ENCODE measurements around the gene YARS1. TPM values are rescaled to one million over a fixed set of nuclear protein-coding genes. Genes with fewer than 3 reads are reported as not detected.
"Not testable (repeated sequence)": the region's sequence is repeated elsewhere in the genome, so short reads cannot be mapped to it uniquely, and the experiment has no call there.

The YARS1 gene
- total RNA-seq, 1 experiment from 2014 or later, result 168 TPM

DNA sequence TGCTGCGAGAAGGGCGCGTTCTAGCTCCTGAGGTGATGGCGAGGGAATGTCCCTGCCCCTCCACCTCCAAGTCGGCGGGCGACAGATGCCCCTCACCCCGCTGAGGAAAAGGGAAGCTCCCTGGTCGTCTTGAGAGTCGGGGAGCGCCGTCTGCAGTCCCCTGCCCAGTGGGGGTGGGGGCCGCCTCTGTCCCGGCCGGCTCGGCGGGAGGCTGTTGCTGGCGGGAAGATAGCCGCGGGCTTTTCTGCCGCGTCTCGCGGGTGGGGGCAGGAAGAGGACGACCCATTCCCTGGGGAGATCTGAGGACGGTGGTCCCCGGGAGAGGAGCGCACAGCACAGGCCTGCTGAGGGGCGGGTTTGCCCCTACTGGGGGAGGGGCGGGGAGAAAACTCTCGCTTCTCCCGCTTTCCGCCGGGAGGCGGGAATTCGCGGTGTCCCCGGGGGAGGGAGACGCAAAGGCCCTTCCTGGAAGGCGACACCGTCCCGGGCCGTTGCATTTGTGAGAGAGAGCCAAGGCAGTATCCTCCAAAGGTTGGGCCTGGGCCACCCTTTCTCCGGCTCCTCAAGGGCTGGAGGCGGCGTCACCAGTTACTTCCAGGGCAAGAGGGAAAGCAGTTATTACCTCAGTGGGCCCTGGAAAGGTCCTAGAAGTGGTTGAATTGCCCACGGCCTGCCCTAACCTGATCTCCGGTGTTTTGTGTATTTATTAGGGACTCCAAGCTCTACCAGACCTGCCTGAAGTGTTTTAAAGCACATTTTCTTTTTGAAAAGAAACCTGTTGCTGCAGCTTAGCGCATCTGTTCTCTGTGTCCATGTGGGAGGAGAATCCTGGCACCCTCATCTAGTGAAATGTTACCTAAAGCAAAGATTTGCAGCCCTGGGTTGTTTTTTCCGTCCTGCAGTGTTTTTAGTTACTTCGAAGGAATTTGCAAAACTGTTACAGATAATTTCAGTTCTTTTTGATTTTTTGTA is 943 bp upstream of the YARS1 start:
- DNase-seq (ENCODE audit: low spot score), result peak; percentile 64

DNA sequence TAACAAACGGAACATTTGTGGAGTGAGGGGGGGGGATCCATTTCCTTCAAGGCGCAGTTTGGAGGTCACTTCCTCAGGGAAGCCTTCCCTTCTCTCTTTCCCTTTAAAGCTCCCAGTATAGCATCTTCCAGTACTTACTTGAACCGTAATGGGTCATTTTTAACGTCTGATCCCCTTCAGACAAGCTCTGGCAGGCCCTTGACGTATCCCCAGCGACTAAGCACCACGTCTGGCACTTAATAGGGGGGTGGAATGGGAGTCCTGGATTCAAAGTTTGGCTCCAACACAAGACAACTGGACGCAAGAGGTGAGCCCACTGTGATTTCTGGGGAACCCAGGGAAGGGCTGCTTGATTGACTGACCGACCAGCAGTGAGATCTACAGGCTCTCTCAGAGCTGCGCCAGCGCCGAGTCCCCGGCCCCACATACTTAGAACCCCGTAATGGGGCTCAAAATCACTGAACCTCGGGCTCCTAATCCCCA is 441 bp downstream of the YARS1 start:
- DNase-seq (ENCODE audit: low spot score), result peak; percentile 18

DNA sequence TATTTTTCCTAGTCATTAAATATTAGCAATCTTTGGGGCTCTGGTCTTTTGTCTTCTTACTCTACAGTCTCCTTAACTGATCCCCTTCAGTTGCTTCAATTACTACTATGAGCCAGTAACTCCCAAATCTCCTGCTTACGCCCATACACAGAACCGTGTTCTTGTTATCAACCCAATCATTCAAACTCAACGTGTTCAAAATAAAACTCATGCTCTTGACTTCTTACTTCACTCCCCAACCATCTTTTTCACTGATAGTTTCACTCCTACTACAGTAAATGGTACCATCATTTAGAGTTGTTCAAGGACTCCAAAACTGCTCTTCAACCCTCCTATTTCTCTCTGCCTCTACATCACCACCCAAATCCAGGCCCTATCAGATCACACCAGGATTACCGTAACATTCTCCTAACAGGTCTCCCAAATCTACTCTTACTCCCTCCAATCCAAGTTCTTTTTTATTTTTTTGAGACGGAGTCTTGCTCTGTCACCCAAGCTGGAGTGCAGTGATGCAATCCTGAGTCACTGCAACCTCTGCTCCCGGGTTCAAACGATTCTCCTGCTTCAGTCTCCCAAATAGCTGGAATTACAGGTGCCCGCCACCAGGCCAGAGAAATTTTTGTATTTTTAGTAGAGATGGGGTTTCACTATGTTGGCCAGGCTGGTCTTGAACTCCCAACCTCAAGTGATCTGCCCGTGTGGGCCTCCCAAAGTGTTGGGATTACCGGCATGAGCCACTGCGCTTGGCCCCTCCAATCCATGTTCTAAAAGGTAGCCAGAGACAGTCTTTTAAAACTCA is 3.0 kb downstream of the YARS1 start:
- peak; percentile 17 for DNase-seq (ENCODE audit: low spot score)

DNA sequence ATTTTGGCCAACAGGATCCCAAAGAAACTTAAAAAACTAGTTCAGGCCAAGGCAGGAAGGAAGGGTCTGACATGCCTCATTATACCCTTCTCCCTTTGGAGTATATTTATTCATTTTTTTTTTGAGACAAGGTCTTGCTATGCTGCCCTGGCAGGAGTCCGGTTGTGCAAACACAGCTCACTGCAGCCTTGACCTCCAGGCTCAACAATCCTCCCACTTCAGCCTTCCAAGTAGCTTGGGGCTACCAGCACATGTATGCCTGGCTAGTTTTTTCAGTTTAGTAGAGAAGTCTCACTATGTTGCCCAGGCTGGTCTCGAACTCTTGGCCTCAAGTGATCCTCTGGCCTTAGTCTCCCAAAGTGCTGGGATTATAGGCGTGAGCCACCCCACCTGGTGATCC is 5.2 kb downstream of the YARS1 start:
- no peak for DNase-seq (ENCODE audit: low spot score)

DNA sequence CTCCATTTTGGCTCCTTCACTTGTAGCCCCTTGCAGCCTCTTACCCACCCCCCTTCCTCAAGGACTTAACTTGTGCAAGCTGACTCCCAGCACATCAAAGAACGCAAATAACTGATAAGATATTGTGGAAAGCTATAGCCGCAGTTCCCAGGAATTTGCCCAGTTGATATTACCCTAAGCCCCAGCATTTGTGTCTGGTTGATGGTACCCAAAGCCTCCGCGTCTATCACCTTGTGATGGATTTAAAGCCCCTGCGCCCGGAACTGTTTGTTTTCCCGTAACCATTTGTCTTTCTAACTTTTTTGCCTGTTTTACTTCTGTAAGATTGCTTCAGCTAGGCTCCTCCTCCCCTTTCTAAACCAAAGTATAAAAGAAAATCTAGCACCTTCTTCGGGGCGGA is 5.9 kb downstream of the YARS1 start:
- no peak for DNase-seq (ENCODE audit: low spot score)

DNA sequence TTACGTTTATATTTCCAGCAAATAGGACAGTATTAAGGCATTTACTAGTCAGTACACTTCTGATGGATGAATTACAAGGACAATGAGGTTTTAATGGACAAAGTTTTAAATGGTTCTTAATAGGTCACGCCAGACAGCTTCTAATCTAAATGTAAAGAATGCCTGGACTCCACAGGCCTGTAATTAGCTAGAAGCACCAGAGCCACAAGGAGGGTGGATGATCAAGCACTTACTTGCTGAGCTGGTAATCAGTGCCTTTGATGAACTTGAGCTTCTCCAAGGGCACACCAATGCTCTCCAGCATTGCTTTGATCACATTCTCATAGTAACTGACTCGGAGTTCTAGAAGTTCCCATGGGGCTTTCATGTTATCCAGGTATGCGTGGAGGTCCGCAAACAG is 6.8 kb downstream of the YARS1 start:
- no peak for DNase-seq (ENCODE audit: low spot score)

DNA sequence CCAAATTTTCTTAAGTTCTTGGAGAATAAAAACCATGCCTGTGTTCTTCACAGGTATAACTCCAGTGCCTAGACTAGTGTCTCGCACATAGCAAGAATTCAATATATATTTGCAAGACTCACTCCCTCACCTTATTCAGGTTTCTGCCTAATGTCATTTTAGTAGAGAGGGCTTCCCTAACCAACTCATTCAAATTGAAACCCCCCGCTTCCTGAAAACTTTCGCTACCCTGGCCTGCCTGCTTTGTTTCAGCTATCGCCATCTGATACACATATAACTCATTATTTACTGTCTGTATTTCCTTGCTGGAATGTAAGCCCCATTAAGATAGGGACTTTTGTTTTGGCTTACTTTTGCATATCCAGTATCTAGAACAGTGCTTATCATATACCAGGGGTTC is 8.6 kb downstream of the YARS1 start:
- DNase-seq (ENCODE audit: low spot score), result no peak

DNA sequence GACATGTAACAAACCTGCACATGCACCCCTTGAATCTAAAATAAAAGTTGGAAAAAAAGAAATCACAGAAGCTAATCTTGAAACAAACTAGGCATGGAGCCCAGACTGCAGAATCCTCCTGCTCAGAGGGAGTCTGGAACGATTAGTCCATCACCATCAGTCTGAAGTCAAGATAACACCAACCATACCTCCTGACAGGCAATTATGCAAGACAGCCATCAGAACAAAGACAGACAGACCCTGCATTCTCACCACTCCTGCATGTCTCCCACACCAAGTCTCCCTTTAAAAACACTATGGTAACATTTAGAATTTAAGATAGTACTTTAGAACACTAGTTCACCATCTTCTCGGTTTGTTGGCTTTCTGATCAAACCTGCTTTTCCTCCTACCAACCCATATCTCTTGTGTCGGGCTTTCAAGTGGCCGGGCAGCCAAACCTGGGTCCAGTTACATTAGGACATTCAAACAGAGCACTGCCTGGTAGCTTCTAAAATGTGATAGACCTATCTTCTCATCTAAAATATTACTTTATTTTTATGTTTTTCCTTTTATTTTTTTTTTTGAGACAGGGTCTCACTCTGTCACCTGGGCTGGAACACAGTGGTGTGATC is 10.1 kb downstream of the YARS1 start:
- no peak for DNase-seq (ENCODE audit: low spot score)

DNA sequence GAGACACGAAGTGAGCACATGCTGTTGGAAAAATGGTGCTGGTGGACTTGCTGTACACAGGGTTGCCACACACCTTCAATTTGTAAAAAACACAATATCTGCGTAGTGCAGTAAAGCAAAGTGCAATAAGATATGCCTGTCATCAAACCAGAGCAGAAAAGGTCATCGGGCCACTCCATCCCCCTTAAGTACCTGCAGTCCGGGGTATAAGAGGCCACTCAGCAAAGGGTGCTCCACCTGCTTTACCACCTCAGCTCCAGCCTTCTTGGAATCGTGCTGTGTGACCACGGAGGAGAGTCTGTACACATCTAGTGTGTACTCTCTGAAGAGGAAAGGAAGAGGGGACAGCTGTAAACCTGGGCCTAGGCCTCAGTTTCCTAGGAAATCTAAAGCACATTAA is 10.9 kb downstream of the YARS1 start:
- DNase-seq (ENCODE audit: low spot score), result no peak

DNA sequence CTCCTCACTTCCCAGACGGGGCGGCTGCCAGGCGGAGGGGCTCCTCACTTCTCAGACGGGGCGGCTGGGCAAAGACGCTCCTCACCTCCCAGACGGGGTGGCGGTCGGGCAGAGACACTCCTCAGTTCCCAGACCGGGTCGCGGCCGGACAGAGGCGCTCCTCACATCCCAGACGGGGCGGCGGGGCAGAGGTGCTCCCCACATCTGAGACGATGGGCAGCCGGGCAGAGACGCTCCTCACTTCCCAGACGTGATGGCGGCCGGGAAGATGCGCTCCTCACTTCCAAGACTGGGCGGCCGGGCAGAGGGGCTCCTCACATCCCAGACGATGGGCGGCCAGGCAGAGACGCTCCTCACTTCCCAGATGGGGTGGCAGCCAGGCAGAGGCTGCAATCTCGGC is 12.7 kb downstream of the YARS1 start:
- not testable (repeated sequence) for DNase-seq (ENCODE audit: low spot score)

DNA sequence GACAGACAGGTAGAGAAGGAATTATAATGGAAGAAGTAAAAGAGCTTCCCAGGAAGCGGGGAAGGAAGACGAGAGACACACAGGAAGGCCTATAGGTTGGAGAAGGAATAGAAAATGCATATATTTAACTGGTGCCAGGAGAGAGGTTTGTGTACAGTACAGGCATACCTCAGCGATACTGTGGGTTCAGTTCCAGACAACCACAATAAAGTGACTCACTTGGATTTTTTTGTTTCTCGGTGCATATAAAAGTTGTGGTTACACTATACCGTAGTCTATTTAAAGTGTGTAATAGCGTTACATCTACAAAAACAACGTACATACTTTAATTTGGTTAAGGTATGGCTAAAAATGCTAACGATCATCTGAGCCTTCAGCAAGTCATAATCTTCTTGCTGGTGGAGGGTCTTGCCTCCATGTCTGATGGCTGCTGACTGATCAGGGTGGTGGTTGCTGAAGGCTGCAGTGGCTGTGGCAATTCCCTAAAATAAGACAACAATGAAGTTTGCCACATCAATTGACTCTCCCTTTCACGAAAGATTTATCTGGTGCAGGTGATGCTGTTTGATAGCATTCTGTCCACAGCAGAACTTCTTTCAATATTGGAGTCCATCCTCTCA is 16.0 kb downstream of the YARS1 start:
- peak; percentile 68 for DNase-seq (ENCODE audit: low spot score)

DNA sequence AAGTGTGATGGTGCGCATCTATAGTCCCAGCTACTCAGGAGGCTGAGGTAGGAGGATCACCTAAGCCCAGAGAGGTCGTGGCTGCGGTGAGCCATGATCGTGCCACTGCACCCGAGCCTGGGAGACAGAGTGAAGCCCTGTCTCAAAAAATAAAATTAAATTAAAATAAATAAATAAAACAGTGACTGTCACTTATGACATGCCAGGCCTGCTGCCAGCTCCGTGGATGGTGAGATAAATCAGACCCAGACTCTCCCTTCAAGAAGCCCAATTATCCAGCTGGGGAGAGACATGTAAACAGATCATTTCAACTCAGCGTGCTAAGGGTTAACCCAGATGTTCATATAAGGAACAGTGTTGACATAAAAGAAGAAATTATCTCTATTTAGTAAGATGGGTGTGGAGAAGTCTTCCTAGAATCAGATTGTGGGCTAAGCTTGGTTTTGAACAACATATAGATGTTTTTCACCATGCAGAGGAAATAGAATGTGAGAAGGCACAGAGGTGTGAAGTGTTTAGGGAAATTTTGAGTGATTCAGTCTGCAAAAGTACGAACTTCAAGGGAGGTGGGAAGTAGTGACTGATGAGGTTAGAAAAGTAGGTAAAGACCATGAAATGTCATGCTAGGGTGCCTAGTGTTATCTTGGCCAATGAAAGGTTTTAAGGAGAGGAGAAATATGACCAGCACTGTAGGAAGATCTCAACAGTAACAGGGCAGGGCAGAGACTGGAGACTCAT is 18.3 kb downstream of the YARS1 start:
- no peak for DNase-seq (ENCODE audit: low spot score)

DNA sequence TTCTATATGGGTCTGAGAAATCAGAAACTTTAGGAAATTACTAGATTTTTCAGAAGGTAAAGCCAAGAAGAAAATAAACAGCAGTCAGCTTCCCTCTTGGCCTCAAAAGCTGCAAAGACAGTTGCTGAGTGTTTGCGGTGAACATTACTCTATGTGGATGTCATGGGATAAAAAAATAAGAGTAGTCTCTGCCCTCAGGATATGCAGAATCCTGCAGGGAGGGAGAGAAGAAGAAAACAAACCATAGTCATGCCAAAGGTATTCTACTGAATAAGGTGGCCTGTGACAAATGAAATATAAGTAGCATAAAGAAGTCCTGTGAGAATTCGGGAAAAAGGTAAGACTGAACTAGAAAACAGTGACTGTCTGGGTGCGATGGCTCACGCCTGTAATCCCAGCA is 19.0 kb downstream of the YARS1 start:
- DNase-seq (ENCODE audit: low spot score), result peak; percentile 60

DNA sequence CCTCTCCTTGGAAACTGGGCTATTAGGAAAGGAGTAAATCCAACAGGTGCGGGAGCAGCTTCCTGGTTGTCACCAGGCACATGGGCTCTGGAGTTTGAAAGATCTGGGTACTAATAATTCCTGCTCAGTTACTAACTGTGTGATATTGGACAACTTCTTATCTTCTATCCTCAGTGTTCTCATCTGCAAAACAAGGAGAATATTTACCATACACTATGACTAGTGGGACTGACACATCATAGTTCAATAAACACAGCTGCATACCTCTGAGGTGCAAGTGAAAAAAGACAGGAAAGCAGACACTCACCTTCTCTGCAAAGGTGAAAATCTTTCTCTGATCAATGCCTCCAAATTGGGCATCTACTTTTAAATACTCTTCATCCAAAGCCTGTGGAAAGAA is 19.7 kb downstream of the YARS1 start:
- no peak for DNase-seq (ENCODE audit: low spot score)

DNA sequence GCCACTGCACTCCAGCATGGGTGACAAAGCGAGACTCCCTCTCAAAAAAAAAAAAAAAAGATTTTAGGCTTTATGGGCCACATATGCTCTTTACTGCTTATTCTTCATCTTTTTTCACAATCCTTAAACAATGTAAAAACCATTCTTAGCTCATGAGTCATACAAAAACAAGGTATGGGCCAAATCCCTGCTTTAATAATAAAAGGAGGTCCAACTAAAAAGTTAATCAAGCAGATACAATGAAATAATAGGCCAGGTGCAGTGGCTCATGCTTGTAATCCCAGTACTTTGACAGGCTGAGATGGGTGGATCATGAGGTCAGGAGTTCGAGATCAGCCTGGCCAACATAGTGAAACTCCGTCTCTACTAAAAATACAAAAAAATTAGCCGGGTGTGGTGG is 21.4 kb downstream of the YARS1 start:
- not testable (repeated sequence) for DNase-seq (ENCODE audit: low spot score)

DNA sequence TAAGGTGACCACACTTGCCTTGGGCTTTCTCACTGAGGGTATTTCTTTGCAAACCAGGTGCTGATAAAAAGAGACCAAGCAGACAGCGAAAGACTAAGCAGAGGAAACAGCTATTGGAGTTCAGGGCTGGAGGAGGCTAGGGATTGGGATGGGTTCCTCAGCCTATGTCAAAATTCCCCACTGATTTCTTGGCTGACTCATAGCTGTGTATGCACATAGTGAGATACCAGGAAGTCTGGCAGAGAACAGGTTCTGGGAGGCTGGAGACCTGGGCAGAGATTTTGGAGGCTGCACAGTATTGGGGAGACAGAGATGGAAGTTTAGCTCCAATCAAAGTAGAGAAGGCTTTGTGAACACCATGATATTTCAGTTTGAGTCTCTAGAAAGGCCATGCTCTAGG is 25.3 kb downstream of the YARS1 start:
- no peak for DNase-seq (ENCODE audit: low spot score)

DNA sequence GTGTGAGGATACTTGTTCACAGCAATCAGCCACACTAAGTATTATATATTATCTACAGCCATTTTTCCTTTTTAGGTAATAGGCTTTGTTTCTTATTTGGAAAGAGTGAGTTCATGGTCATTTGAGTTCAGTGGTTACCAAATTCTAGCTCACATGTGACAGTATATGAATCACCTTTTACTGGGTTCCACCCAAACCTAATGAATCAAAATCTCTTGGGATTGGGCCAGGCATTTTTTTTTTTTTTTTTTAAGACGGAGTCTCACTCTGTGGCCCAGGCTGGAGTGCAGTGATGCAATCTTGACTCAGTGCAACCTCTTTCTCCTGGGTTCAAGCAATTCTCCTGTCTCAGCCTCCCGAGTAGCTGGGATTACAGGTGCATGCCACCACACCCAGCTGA is 27.8 kb downstream of the YARS1 start:
- peak; percentile 54 for DNase-seq (ENCODE audit: low spot score)

DNA sequence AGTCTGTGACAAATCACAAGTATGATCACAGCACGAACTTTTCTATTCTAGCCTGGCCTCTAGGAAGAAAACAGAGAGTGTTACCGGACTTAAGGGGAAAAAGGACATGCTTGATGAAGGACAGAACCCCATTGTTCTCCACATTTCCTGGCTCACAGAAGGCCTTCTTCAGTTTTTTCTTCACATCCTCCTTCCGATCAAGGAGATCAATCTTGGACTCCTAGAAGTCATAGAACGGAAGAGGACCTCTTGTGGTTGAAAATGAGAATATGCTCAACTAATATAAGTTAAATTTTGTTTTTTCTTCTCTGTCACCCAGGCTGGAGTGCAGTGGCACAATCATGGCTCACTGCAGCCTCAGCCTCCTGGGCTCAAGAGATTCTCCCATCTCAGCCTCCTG is 30.3 kb downstream of the YARS1 start:
- DNase-seq (ENCODE audit: low spot score), result no peak

DNA sequence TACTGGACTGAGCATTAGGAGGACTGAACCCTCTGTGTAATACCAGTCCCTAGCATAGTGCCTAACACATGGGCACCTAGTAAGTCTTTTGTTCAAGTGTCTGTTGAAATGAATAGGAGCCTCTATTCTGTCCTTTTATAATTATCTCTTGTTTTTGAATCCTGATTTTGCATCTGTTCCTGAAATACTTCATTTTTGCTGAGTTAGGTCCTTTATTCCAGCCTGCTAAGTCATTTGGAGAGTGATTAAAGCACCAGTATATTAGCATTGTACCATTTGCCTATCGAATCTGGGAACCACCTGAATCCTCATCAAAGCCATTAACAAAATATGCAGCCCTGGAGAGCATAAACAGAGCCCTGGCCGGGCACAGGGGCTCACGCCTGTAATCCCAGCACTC is 32.3 kb downstream of the YARS1 start:
- no peak for DNase-seq (ENCODE audit: low spot score)

DNA sequence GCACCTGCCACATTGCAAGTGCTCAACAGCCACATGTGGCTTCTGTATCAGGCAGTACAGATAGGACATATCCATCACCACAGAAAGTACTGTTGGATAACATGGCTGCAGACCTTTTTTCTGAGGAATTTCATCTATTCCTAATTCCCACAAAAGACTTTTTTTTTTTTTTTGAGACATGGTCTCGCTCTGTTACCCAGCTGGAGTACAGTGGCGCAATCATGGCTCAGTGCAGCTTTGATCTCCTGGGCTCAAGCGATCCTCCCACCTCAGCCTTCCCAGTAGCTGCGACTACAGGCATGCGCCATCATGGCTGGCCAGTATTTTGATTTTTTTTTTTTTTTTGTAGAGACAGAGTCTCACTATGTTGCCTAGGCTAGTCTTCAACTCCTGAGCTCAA is 33.3 kb downstream of the YARS1 start:
- DNase-seq (ENCODE audit: low spot score), result no peak

DNA sequence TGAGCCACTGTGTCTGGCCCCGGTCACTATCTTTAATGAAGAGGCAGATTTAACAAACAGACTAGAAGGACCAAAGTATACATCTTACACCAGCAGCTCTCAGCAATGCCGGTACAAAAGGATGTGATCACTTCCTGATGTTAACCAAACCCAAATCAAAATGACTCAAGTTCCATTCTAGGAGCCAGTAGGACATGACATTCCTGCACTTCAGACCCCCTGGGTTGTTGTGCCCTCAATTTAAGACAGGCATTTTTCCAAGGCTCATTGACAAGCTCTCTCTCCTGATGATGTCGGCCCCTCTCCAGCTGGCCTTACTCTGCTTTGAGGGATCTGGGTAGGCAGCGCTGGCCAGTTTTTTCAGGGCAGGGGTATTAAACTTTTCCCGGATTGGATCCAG is 35.1 kb downstream of the YARS1 start:
- no peak for DNase-seq (ENCODE audit: low spot score)

All from H4 (cell line).